GM12872 (cell line): ENCODE measurements around the gene RGS6.

Experiments used
- CTCF ChIP-seq: IDR thresholded peaks from 3 replicates; pipeline ENCODE4 v1.5.1; 2011; ENCODE audit warnings: low read depth, mild to moderate bottlenecking, low read length, moderate library complexity; ENCODE audit not compliant: insufficient read depth

The RGS6 gene

GRCh38 chr14:72599579-72600470, 667.6 kb downstream of the RGS6 start:
- no peak for TF ChIP-seq CTCF

- no peak for TF ChIP-seq CTCF
These were observed 668.5 kb downstream of the RGS6 start for GRCh38 chr14:72600551-72601330.

GRCh38 chr14:72603639-72604038, 671.4 kb downstream of the RGS6 start:
- no peak for TF ChIP-seq CTCF

- no peak for TF ChIP-seq CTCF
These were observed 671.9 kb downstream of the RGS6 start for GRCh38 chr14:72604133-72604532.

GRCh38 chr14:72605096-72605920, 673.1 kb downstream of the RGS6 start:
- no peak for TF ChIP-seq CTCF

GRCh38 chr14:72605921-72606220, 673.6 kb downstream of the RGS6 start:
- TF ChIP-seq CTCF: no peak

GRCh38 chr14:72606879-72607278, 674.6 kb downstream of the RGS6 start:
- TF ChIP-seq CTCF: no peak
